B cell (primary cell): ENCODE results near the gene CTNNA3. TPM values are rescaled to one million over a fixed set of nuclear protein-coding genes. Genes with fewer than 3 reads are reported as not detected.

Source experiments
- ATAC-seq: fragments of 200-7000 bp; cut with Tn5 transposase; one replicate; pipeline ENCODE4 v1.10.0; 2021; ENCODE audit warnings: low read depth, mild to moderate bottlenecking, moderate number of reproducible peaks, moderate library complexity
- CTCF ChIA-PET: fragments of 350-600 bp; sonication (Branson Sonifier 250); formaldehyde crosslinking; loops from one replicate; lab custom pipeline; 2021; ENCODE audit warnings: antibody characterized with exemption, inconsistent platforms; lab: Charles Lee
- POLR2A ChIA-PET: fragments of 350-600 bp; sonication (Branson Sonifier 250); formaldehyde crosslinking; loops from one replicate; lab custom pipeline; 2021; ENCODE audit warnings: antibody characterized with exemption; lab: Charles Lee
- DNase-seq: peaks from one replicate; pipeline ENCODE4 v3.0.0; 2013
- H2AFZ ChIP-seq: 2 replicates; pipeline ENCODE4 v1.6.1; 2012; ENCODE audit warnings: mild to moderate bottlenecking, low read depth, low read length; ENCODE audit not compliant: insufficient read depth, poor library complexity, severe bottlenecking
- H3K27ac ChIP-seq, 2 donors: 1 replicate in 1 of 2; 2 replicates in 1 of 2; pipeline ENCODE4 v1.5.1; 2012 to 2013; ENCODE audit warnings: low read length in 2 of 2, mild to moderate bottlenecking in 2 of 2, moderate library complexity in 1 of 2
- H3K27me3 ChIP-seq, 4 experiments: fragments of 200-600 bp in 1 of 4; sonication (generic) in 1 of 4; replicated peaks in 1 of 4; 1 replicate in 2 of 4; 2 replicates in 2 of 4; pipeline versions ENCODE4 v1.6.1 to v1.7.0; 2013 to 2016; ENCODE audit warnings: low read length in 3 of 4, mild to moderate bottlenecking in 2 of 4, mixed read lengths in 1 of 4, moderate library complexity in 1 of 4; ENCODE audit not compliant: insufficient read depth in 4 of 4, control insufficient read depth in 3 of 4; ENCODE audit errors: control extremely low read depth in 1 of 4
- H3K36me3 ChIP-seq, 2 experiments: replicated peaks in 1 of 2; 1 replicate in 1 of 2; 2 replicates in 1 of 2; pipeline versions ENCODE4 v1.6.1 to v1.7.1; 2013; ENCODE audit warnings: low read length in 1 of 2; ENCODE audit not compliant: insufficient read depth in 2 of 2, control insufficient read depth in 1 of 2; ENCODE audit errors: control extremely low read depth in 1 of 2, extremely low read depth in 1 of 2
- H3K4me1 ChIP-seq, 2 donors: fragments of 200-600 bp in 1 of 2; sonication (generic) in 1 of 2; 1 replicate in 1 of 2; 2 replicates in 1 of 2; pipeline versions ENCODE4 v1.5.1 to v1.6.1; 2013 to 2017; ENCODE audit warnings: low read length in 2 of 2; ENCODE audit not compliant: control insufficient read depth in 2 of 2, insufficient read depth in 2 of 2
- H3K4me2 ChIP-seq: replicated peaks from 2 replicates; pipeline ENCODE3; 2012; ENCODE audit warnings: mild to moderate bottlenecking, low read depth, low read length; ENCODE audit not compliant: poor library complexity, severe bottlenecking
- H3K4me3 ChIP-seq, 5 experiments: fragments of 200-600 bp in 1 of 5; sonication (generic) in 1 of 5; 1 replicate in 3 of 5; 2 replicates in 2 of 5; pipeline versions ENCODE4 v1.5.1 to v1.7.0; 2011 to 2016; ENCODE audit warnings: low read length in 4 of 5, mild to moderate bottlenecking in 4 of 5, low read depth in 2 of 5, control low read depth in 1 of 5, moderate library complexity in 1 of 5; ENCODE audit not compliant: insufficient read depth in 1 of 5; ENCODE audit errors: control extremely low read depth in 1 of 5, extremely low read depth in 1 of 5
- H3K79me2 ChIP-seq: fragments of 200-600 bp; sonication (generic); one replicate; pipeline ENCODE4 v1.6.0; 2016; ENCODE audit warnings: low read length; ENCODE audit not compliant: control insufficient read depth, insufficient read depth
- H3K9ac ChIP-seq: fragments of 200-600 bp; sonication (generic); 2 replicates; pipeline ENCODE4 v1.6.1; 2017; ENCODE audit warnings: mild to moderate bottlenecking, low read length, moderate library complexity
- H3K9me3 ChIP-seq, 3 donors: one replicate each; pipeline versions ENCODE4 v1.6.1 to v1.7.1; 2013; ENCODE audit warnings: low read length in 2 of 3; ENCODE audit not compliant: control insufficient read depth in 2 of 3, insufficient read depth in 1 of 3; ENCODE audit errors: control extremely low read depth in 1 of 3
- H4K20me1 ChIP-seq: 2 replicates; pipeline ENCODE4 v1.6.0; 2012; ENCODE audit warnings: mild to moderate bottlenecking, low read length; ENCODE audit not compliant: insufficient read depth, control insufficient read depth, poor library complexity, severe bottlenecking
- H3K27ac Mint-ChIP-seq: one replicate; pipeline ENCODE4 v1.8.0; 2021; ENCODE audit warnings: mixed read lengths
- H3K27me3 Mint-ChIP-seq: one replicate; pipeline ENCODE4 v1.8.0; 2021; ENCODE audit warnings: mixed read lengths
- H3K4me1 Mint-ChIP-seq: one replicate; pipeline ENCODE4 v1.8.0; 2021; ENCODE audit warnings: mixed read lengths
- H3K4me3 Mint-ChIP-seq: one replicate; pipeline ENCODE4 v1.8.0; 2021; ENCODE audit warnings: mixed read lengths
- H3K9me3 Mint-ChIP-seq: one replicate; pipeline ENCODE4 v1.8.0; 2022; ENCODE audit warnings: mixed read lengths; ENCODE audit not compliant: insufficient read depth
- CTCF ChIP-seq: fragments of 200-600 bp; IDR thresholded peaks from one replicate; pipeline ENCODE4 v1.8.0; 2022; ENCODE audit warnings: antibody characterized with exemption, mild to moderate bottlenecking
- EZH2 ChIP-seq: IDR thresholded peaks from 2 replicates; pipeline ENCODE4 v1.6.1; 2012; ENCODE audit warnings: borderline replicate concordance, low read depth, mild to moderate bottlenecking, moderate library complexity, low read length; ENCODE audit not compliant: insufficient read depth, poor library complexity, severe bottlenecking
- WGBS: methylation state at CpG from one replicate; pipeline ENCODE4 v1.1.5; 2013; ENCODE audit warnings: missing lambda C conversion rate; ENCODE audit not compliant: insufficient coverage; 5-methylcytosine and 5-hydroxymethylcytosine counted together
- intact Hi-C: fragments of 100-400 bp; cut with micrococcal nuclease; formaldehyde crosslinking; loops from one replicate; pipeline ENCODE4 v1.10.0; 2022
- polyA plus RNA-seq: library from polyadenylated mRNA; depleted of rRNA; stranded (reverse); fragments of >200 nt; gene quantifications from 2 replicates; pipeline ENCODE4 v1.2.3, GENCODE V29; 2012
- total RNA-seq, 2 donors: library from RNA; stranded (reverse); fragments of 120-200 nt in 1 of 2; gene quantifications; 1 replicate in 1 of 2; 2 replicates in 1 of 2; pipeline versions ENCODE4 v1.2.3 to v1.2.4, GENCODE V29; 2013 to 2022

The CTNNA3 gene
- total and polyA plus RNA-seq, 2 donors (not counting 1 experiment from before 2014, with no cell fraction given), result 0.01 TPM; not detected in 1

GRCh38 chr10:66218981-66219587 lies 1476.9 kb downstream of the CTNNA3 start:
- H3K9me3 Mint-ChIP-seq, result no peaks in the 10 kb centered on the region
- H3K27ac ChIP-seq, result no peak overlapping the region

GRCh38 chr10:66218289-66218688 lies 1477.7 kb downstream of the CTNNA3 start:
- no peaks in the 10 kb centered on the region for H3K9me3 Mint-ChIP-seq
- POLR2A ChIA-PET, result no interaction called here
- WGBS, result no CpG with 5 or more reads among the region's 2 CpGs

More at GRCh38 chr10:66218981-66219587, 1476.9 kb downstream of the CTNNA3 start:
- POLR2A ChIA-PET, result no interaction called here
- H3K27me3 ChIP-seq, result no peaks in the 10 kb centered on the region
- intact Hi-C loops, result no loop called here
- H3K4me2 ChIP-seq, result no peak overlapping the region
- H3K9ac ChIP-seq, result no peak overlapping the region
- ATAC-seq, result no peak
- no peak overlapping the region for H3K4me3 ChIP-seq
- no peaks in the 10 kb centered on the region for H3K79me2 ChIP-seq
- Mint-ChIP-seq H3K4me1 (no peaks in the 10 kb centered on the region), H3K27me3 (no peaks in the 10 kb centered on the region), H3K27ac (no peak overlapping the region), H3K4me3 (no peak overlapping the region)
- peaks cover 0 to 10% (median 0%) of the 10 kb centered on the region in 3 donors for H3K9me3 ChIP-seq
- H3K4me1 ChIP-seq, result no peaks in the 10 kb centered on the region
- DNase-seq, result no peak
- no peaks in the 10 kb centered on the region for H4K20me1 ChIP-seq
- WGBS, result 93% methylated on average over 2 of the region's 5 CpGs
- no peaks in the 10 kb centered on the region for H3K36me3 ChIP-seq
- CTCF ChIA-PET, result no interaction called here
- TF ChIP-seq EZH2 (no peak), CTCF (no peak)
- H2AFZ ChIP-seq, result no peak overlapping the region

More at GRCh38 chr10:66218289-66218688, 1477.7 kb downstream of the CTNNA3 start:
- Histone ChIP-seq H3K4me3 (no peak overlapping the region), H3K36me3 (no peaks in the 10 kb centered on the region), H3K27me3 (no peaks in the 10 kb centered on the region), H3K79me2 (no peaks in the 10 kb centered on the region), H2AFZ (no peak overlapping the region), H3K4me1 (no peaks in the 10 kb centered on the region), H4K20me1 (no peaks in the 10 kb centered on the region), H3K4me2 (no peak overlapping the region), H3K9me3 (peaks cover 0 to 10% (median 0%) of the 10 kb centered on the region in 3 donors), H3K9ac (no peak overlapping the region), H3K27ac (no peak overlapping the region)
- H3K27ac Mint-ChIP-seq, result no peak overlapping the region
- TF ChIP-seq CTCF, result no peak
- TF ChIP-seq EZH2, result no peak
- no peak for ATAC-seq
- DNase-seq, result no peak
- intact Hi-C loops, result no loop called here
- H3K4me1 Mint-ChIP-seq, result no peaks in the 10 kb centered on the region
- H3K27me3 Mint-ChIP-seq, result no peaks in the 10 kb centered on the region
- CTCF ChIA-PET, result no interaction called here
- H3K4me3 Mint-ChIP-seq, result no peak overlapping the region
